ENCODE data around the gene HIGD1A.

The HIGD1A gene

GRCh38 chr3:42804106-42804830, at the start of gene HIGD1A:
Gene HIGD1A (minus strand): TSS chr3:42804490. CDS start chr3:42794253, 10,237 bp downstream.
- DNase-seq (ENCODE audit: low spot score), result peak; percentile 97
- no peak for TF ChIP-seq CTCF (conservative IDR thresholded peaks at IDR 0.05; ENCODE audit: low read depth)
- H3K27ac ChIP-seq, result peak within 1 kb of the TSS; percentile 91
- ChIA-PET CTCF (no interaction called here), POLR2A (ENCODE audit: low non-redundant PET) (interaction anchor here (0.6 to 1.7 kb wide), 3 partner anchors 25 to 221 kb away, joined by 3 to 4 read pairs (median 3); no protein-coding TSS in a partner anchor)

GRCh38 chr3:42853739-42854302, 49.5 kb upstream of the HIGD1A start:
- DNase-seq (ENCODE audit: low spot score), result no peak
- CTCF ChIA-PET, result no interaction called here
- POLR2A ChIA-PET (ENCODE audit: low non-redundant PET), result no interaction called here
- no peak overlapping the region for H3K27ac ChIP-seq
- TF ChIP-seq CTCF (conservative IDR thresholded peaks at IDR 0.05; ENCODE audit: low read depth), result no peak

GRCh38 chr3:42853056-42853455, 48.8 kb upstream of the HIGD1A start:
- DNase-seq (ENCODE audit: low spot score), result no peak
- no peak overlapping the region for H3K27ac ChIP-seq
- POLR2A ChIA-PET (ENCODE audit: low non-redundant PET), result no interaction called here
- TF ChIP-seq CTCF (conservative IDR thresholded peaks at IDR 0.05; ENCODE audit: low read depth), result no peak
- CTCF ChIA-PET, result interaction anchor here (0.9 kb wide), 1 partner anchor 12 kb away, joined by 3 read pairs; no protein-coding TSS in a partner anchor

GRCh38 chr3:42852441-42852840, 48.2 kb upstream of the HIGD1A start:
- ChIA-PET CTCF (interaction anchor here (0.9 kb wide), 1 partner anchor 11 kb away, joined by 3 read pairs; no protein-coding TSS in a partner anchor), POLR2A (ENCODE audit: low non-redundant PET) (interaction anchor here (0.8 kb wide), 1 partner anchor 48 kb away, joined by 3 read pairs; the partner anchor contains the start of gene HIGD1A)
- no peak for TF ChIP-seq CTCF (conservative IDR thresholded peaks at IDR 0.05; ENCODE audit: low read depth)
- H3K27ac ChIP-seq, result no peak overlapping the region
- DNase-seq (ENCODE audit: low spot score), result no peak

GRCh38 chr3:42851228-42851834, 47.0 kb upstream of the HIGD1A start:
- POLR2A ChIA-PET (ENCODE audit: low non-redundant PET), result no interaction called here
- DNase-seq (ENCODE audit: low spot score), result no peak
- no peak for TF ChIP-seq CTCF (conservative IDR thresholded peaks at IDR 0.05; ENCODE audit: low read depth)
- H3K27ac ChIP-seq, result no peak overlapping the region
- CTCF ChIA-PET, result interaction anchor here (0.8 kb wide), 1 partner anchor 12 kb away, joined by 3 read pairs; no protein-coding TSS in a partner anchor

GRCh38 chr3:42850263-42850662, 46.0 kb upstream of the HIGD1A start:
- ChIA-PET CTCF (no interaction called here), POLR2A (ENCODE audit: low non-redundant PET) (no interaction called here)
- DNase-seq (ENCODE audit: low spot score), result no peak
- H3K27ac ChIP-seq, result no peak overlapping the region
- TF ChIP-seq CTCF (conservative IDR thresholded peaks at IDR 0.05; ENCODE audit: low read depth), result no peak
